Fibroblast of lung (primary cell): ENCODE results near the gene FOXA3.

Experiments
- EZH2 ChIP-seq: IDR thresholded peaks from 2 replicates; pipeline ENCODE4 v1.5.1; 2012; ENCODE audit warnings: low read length, control low read depth, mild to moderate bottlenecking; ENCODE audit errors: missing control alignments
- TF ChIP-seq, protein P1 (sequence below), 2 donors: IDR thresholded peaks in 1 of 2; conservative IDR thresholded peaks in 1 of 2; 1 replicate in 1 of 2; 2 replicates in 1 of 2; pipeline ENCODE4 v1.5.1; 2011 to 2012; ENCODE audit warnings: low read length in 2 of 2, control low read depth in 1 of 2, inconsistent platforms in 1 of 2, low read depth in 1 of 2, mild to moderate bottlenecking in 1 of 2

GRCh38 chr19:45825263-45825605, 38.9 kb upstream of the FOXA3 start:
- TF ChIP-seq, protein P1, sequence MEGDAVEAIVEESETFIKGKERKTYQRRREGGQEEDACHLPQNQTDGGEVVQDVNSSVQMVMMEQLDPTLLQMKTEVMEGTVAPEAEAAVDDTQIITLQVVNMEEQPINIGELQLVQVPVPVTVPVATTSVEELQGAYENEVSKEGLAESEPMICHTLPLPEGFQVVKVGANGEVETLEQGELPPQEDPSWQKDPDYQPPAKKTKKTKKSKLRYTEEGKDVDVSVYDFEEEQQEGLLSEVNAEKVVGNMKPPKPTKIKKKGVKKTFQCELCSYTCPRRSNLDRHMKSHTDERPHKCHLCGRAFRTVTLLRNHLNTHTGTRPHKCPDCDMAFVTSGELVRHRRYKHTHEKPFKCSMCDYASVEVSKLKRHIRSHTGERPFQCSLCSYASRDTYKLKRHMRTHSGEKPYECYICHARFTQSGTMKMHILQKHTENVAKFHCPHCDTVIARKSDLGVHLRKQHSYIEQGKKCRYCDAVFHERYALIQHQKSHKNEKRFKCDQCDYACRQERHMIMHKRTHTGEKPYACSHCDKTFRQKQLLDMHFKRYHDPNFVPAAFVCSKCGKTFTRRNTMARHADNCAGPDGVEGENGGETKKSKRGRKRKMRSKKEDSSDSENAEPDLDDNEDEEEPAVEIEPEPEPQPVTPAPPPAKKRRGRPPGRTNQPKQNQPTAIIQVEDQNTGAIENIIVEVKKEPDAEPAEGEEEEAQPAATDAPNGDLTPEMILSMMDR (conservative IDR thresholded peaks at IDR 0.05 in 1 of 2, IDR thresholded peaks at IDR 0.05 in 1 of 2; ENCODE audit: low read depth in 1 of 2, low read length in 2 of 2) = no peak
- no peak for TF ChIP-seq EZH2
